HG03097 (cell line): Measurements from ENCODE around the gene SHCBP1L.

ENCODE experiments used
- ATAC-seq: cut with Tn5 transposase; IDR thresholded peaks from one replicate; pipeline ENCODE4 v1.9.1; 2021; ENCODE audit not compliant: unreplicated experiment, low FRiP score

The SHCBP1L gene

GRCh38 chr1:182952677-182953444, at the start of gene SHCBP1L:
TSS of gene SHCBP1L (minus strand) at chr1:182953166. CDS start at chr1:182953133, 33 bp downstream.
- no peak for ATAC-seq

DNA sequence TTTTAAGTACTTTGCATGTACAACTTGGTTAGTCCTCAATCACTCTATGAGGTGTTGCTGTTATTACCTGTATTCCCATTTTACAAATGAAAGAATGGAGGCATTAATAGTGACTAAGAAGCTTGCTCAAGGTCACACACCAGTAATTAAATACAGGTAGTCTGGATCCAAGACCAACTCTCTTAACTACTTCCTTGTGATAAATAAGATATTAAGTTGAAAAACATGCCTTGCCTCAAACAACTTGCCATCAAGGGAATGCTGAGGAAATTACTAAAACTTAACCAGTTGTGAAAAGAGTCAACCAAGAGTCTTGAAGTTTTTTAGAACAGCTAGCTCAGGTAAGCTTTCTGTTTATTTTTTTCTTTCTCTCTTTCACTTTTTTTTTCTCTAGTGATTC, 49.3 kb upstream of the SHCBP1L start:
- no peak for ATAC-seq

DNA sequence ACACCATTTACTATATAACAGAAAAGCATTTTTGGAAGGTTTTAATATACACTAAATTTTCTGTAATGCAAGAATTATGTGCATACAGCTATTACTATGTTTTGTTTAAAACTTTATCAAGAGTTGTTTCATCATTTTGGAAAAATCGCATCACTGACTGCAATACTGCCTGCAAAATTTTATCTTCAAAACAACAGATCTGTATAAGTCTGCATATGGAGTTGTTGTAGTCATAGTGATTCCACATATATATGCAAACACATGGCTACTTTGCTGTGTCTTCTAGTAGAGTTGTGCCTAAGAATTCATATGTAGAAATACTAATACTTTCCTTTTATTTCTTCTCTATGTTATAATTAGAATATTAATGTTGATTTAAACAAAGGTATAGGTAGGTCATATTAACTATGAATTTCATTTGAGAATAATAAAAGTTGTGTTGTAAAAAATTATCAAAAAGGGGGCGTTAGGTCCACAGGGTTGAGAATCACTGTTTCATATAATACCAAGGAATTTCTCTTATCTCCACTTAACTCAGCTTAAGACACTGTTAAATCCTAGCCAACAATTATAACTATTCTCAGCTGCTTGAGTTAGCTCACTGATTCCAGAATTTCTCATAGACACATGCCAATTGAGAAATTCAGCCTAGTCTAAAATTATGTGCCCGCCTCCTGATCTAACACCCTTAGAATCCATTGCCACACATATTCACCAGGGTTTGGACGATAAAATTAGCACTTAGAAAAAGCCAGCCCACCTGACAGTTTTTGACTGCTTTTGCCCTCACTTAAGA, 47.4 kb upstream of the SHCBP1L start:
- no peak for ATAC-seq

DNA sequence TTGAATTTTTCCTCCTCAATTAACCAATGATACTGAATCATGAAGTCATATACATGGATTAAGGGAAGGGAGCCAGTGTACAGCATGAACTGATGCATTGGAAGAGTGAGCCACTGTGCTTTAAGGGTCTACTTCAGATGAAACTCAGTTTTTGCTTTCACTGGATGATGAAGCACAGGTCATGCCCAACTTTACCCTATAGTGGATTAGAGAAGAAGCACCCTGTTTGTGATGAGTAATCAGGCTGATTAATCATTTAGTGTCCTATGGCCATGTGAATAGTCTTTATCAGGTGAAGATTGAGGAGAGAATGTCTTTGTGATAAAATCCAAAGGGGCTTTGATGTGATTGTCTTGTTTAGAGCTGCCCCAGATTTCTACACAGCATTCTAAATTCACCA, 45.5 kb upstream of the SHCBP1L start:
- no peak for ATAC-seq

DNA sequence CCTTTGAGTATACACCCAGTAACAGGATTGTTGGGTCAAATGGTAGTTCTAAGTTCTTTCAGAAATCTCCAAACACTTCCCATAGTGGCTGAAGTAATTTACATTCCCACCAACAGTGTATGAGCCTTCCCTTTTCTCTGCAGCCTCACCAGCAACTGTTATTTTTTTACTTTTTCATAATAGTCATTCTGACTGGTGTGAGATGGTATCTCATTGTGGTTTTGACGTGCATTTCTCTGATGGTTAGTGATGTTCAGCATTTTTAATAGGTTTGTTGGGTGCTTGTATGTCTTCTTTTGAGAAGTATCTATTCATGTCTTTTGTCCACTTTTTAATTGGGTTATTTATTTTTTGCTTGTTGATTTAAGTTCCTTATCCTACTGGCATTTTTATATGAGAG, 43.9 kb upstream of the SHCBP1L start:
- no peak for ATAC-seq

DNA sequence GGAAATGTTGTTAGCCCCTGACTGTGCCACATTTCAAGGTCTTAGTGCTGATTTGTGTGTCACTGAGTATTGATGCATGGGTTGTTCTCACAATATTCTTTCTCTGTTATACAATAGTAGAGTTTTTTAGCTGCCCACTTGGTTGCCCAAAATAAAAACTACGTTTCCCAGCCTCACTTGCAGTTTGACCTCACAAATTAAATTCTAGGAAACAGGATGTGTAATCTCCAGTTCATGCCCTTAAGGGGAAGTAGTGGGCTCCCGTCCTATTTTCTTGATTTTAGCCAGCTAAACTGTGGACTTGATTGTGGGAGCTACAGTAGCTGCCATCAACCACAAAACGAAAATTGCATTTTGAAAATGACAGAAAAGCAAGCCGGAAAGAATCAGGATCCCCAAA, 42.9 kb upstream of the SHCBP1L start:
- ATAC-seq: no peak

DNA sequence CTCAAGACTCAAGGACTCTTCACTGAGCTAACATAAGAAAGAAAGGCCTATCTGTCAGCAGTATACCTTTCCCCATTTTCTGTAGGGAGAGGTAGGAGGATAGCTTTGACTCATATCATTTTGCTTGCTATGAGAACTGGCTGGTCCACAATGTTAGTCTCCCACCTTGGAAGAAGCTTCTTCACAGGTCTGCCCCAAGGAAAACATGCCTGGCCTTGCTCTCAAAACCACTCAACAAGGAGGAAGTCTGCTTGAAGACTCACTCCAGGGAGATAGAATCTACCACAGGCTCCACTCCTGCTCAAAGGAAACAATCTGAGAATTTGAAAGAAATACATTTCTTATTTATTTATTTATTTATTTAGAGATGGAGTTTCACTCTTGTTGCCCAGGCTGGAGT, 40.8 kb upstream of the SHCBP1L start:
- no peak for ATAC-seq

- ATAC-seq: no peak
These were observed 37.6 kb upstream of the SHCBP1L start for GRCh38 chr1:182990413-182991144.

DNA sequence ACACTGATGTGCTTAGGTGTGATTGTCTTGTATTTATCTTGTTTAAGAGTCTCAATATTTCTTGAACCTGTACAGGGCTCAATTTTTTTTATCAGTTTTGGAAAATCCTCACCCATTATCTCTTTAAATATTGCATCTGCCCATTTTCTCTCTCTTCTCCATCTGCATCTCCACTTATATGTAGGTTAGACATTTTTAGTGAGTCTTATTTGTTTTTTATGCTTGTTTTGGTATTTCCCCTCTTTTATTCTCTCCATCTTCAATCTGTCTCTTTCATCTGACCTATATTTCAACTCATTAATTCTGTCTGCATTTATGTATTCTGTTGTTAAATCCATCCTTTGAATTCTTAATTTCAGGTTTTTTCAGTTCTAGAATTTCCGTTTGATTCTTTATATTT, 32.9 kb upstream of the SHCBP1L start:
- no peak for ATAC-seq

DNA sequence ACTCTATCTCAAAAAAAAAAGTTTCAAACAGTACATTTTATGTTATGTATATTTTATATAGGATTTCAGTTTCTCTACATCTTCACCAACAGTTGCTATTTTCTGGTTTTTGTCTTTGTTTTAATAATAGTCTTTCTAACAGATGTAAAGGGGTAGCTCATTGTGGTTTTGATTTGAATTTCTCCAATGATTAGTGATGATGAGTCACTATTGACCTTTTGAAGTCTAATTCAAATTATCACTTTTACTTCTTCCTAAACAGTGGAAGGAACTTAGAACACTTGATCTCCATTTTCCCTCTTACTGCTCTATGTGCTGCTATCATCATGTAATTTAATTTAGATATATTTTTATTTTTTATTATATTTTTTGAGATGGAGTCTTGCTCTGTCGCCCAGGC, 31.7 kb upstream of the SHCBP1L start:
- no peak for ATAC-seq

- ATAC-seq: no peak
These were observed 31.2 kb upstream of the SHCBP1L start for GRCh38 chr1:182984138-182984537.

DNA sequence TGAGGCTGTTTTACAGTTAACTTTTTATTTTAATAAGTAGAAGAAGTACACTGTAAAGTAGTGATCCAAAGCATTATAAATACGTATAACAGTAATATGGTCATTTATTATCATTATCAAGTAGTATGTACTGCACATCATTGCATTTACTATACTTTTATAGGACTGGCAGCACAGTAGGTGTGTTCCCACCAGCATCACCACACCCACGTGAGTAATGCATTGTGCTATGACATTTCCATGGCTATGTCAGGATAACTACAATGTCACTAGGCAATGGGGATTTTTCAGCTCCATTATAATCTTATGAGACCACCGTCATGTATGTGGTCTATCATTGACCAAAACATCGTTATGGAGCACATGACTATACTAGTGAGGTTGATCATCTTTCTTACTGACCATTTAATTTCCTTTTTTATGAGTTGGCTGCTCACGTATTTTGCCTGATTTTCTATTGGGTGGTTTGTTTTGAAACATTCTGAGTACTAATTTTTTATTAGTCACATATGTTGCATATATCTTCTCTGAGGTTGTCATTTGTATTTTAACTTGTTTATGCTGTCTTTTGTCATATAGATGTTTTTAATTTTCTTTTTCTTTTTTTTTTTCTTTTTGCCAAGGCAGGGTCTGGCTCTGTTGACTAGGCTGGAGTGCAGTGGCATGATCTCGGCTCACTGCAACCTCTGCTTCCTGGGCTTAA, 25.3 kb upstream of the SHCBP1L start:
- ATAC-seq: no peak

DNA sequence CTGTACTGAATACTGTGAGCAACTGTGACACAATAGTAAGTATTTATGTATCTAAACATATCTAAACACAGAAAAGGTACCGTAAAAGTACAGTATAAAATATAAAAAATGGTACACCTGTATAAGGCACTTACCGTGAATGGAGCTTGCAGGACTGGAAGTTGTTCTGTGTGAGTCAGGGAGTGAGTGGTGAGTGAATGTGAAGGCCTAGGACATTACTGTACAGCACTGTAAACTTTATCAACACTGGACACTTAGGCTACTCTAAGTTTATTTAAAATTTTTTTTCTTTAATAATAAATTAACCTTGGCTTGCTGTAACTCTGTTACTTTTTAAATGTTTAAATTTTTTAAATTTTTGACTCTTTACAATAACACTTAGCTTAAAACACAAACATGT, 24.5 kb upstream of the SHCBP1L start:
- ATAC-seq: no peak

- ATAC-seq: no peak
These were observed 21.7 kb upstream of the SHCBP1L start for GRCh38 chr1:182974506-182975191.

GRCh38 chr1:182972829-182973228, 19.9 kb upstream of the SHCBP1L start:
- no peak for ATAC-seq

- no peak for ATAC-seq
These were observed 19.3 kb upstream of the SHCBP1L start for GRCh38 chr1:182972231-182972630.

DNA sequence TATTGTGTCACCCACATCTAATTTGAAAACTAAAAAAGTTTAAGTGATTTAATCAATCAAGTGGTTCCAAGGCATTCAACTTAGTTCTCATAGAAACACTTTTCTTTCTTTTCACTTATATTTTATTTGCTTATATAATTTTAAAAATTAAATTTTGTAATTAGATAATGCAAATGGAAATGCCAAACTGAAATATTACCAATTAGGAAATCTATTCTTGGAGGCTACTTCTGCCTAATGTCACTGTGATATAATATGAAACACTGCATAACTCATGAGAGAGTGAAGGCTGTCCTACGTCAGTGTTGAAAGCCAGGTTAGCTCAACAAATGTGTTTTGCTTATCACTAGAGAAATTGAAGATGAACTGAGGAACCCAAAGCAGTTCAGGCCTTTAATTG, 18.3 kb upstream of the SHCBP1L start:
- ATAC-seq: no peak

GRCh38 chr1:182968836-182969734, 16.1 kb upstream of the SHCBP1L start:
- no peak for ATAC-seq

- no peak for ATAC-seq
These were observed 15.3 kb upstream of the SHCBP1L start for GRCh38 chr1:182968151-182968741.
